Nephron progenitor cell (in vitro differentiated cells): ENCODE measurements around the gene TTLL5.

Experiments
- DNase-seq: peaks from one replicate; pipeline ENCODE4 v3.0.0; 2021
- H3K27ac Mint-ChIP-seq: 2 replicates; pipeline ENCODE4 v1.8.0; 2021; ENCODE audit warnings: mild to moderate bottlenecking, moderate library complexity, mixed read lengths
- H3K27me3 Mint-ChIP-seq: 2 replicates; pipeline ENCODE4 v1.8.0; 2021; ENCODE audit warnings: mild to moderate bottlenecking, low read depth, mixed read lengths; ENCODE audit not compliant: poor library complexity
- H3K36me3 Mint-ChIP-seq: 2 replicates; pipeline ENCODE4 v1.8.0; 2021; ENCODE audit warnings: low read depth, mixed read lengths
- H3K4me1 Mint-ChIP-seq: 2 replicates; pipeline ENCODE4 v1.8.0; 2021; ENCODE audit warnings: mixed read lengths
- H3K4me3 Mint-ChIP-seq: 2 replicates; pipeline ENCODE4 v1.8.0; 2021; ENCODE audit warnings: mild to moderate bottlenecking, moderate library complexity, mixed read lengths
- H3K9me3 Mint-ChIP-seq: 2 replicates; pipeline ENCODE4 v1.8.0; 2021; ENCODE audit warnings: mild to moderate bottlenecking, moderate library complexity, mixed read lengths
- CTCF ChIP-seq: fragments of 200-600 bp; sonication (generic); IDR thresholded peaks from 2 replicates; pipeline ENCODE4 v1.5.0; 2021; ENCODE audit warnings: antibody characterized with exemption

TTLL5 gene

GRCh38 chr14:75802486-75802885 lies 141.4 kb downstream of the TTLL5 start:
- Mint-ChIP-seq H3K27me3 (no peaks in the 10 kb centered on the region), H3K36me3 (peaks cover 55% of the 10 kb centered on the region), H3K4me3 (no peak overlapping the region), H3K9me3 (peaks cover 32% of the 10 kb centered on the region), H3K4me1 (peaks cover 14% of the 10 kb centered on the region), H3K27ac (no peak overlapping the region)
- no peak for TF ChIP-seq CTCF
- no peak for DNase-seq

- Mint-ChIP-seq H3K27ac (peak overlapping the region; percentile 82), H3K9me3 (peaks cover 19% of the 10 kb centered on the region), H3K4me1 (peaks cover 14% of the 10 kb centered on the region), H3K27me3 (no peaks in the 10 kb centered on the region), H3K4me3 (no peak overlapping the region), H3K36me3 (peaks cover 43% of the 10 kb centered on the region)
- peak; percentile 26 for DNase-seq
- TF ChIP-seq CTCF = no peak
Observed at GRCh38 chr14:75803765-75804164, 142.7 kb downstream of the TTLL5 start.

- Mint-ChIP-seq H3K27ac (peak overlapping the region; percentile 15), H3K4me1 (peaks cover 14% of the 10 kb centered on the region), H3K9me3 (peaks cover 10% of the 10 kb centered on the region), H3K36me3 (peaks cover 36% of the 10 kb centered on the region), H3K4me3 (no peak overlapping the region), H3K27me3 (no peaks in the 10 kb centered on the region)
- no peak for TF ChIP-seq CTCF
- DNase-seq = no peak
Observed at GRCh38 chr14:75804570-75805275, 143.7 kb downstream of the TTLL5 start.

GRCh38 chr14:75805646-75806045 lies 144.6 kb downstream of the TTLL5 start:
- H3K9me3 Mint-ChIP-seq = peaks cover under 1% of the 10 kb centered on the region
- H3K36me3 Mint-ChIP-seq = peaks cover 28% of the 10 kb centered on the region
- no peak overlapping the region for H3K27ac Mint-ChIP-seq
- no peak overlapping the region for H3K4me3 Mint-ChIP-seq
- no peak for TF ChIP-seq CTCF
- DNase-seq = no peak
- peaks cover 14% of the 10 kb centered on the region for H3K4me1 Mint-ChIP-seq
- H3K27me3 Mint-ChIP-seq = no peaks in the 10 kb centered on the region

- H3K27me3 Mint-ChIP-seq = no peaks in the 10 kb centered on the region
- H3K9me3 Mint-ChIP-seq = no peaks in the 10 kb centered on the region
- no peak overlapping the region for H3K4me3 Mint-ChIP-seq
- H3K27ac Mint-ChIP-seq = no peak overlapping the region
- no peak for TF ChIP-seq CTCF
- peaks cover 21% of the 10 kb centered on the region for H3K36me3 Mint-ChIP-seq
- no peak for DNase-seq
- H3K4me1 Mint-ChIP-seq = peaks cover 18% of the 10 kb centered on the region
Observed at GRCh38 chr14:75806352-75806832, 145.3 kb downstream of the TTLL5 start.
